ELR (cell line): ENCODE measurements around the gene C19orf81.

Source experiments
- DNase-seq: peaks from one replicate; pipeline ENCODE4 v3.0.0-alpha.2; 2015; ENCODE audit warnings: low read depth

The C19orf81 gene

GRCh38 chr19:50679177-50680125 lies 30.2 kb downstream of the C19orf81 start:
- peak; percentile 82 for DNase-seq

- no peak for DNase-seq
These were observed 37.2 kb downstream of the C19orf81 start for GRCh38 chr19:50686310-50687032.

GRCh38 chr19:50688766-50689165 lies 39.5 kb downstream of the C19orf81 start:
- DNase-seq: no peak

- DNase-seq: no peak
These were observed 41.2 kb downstream of the C19orf81 start for GRCh38 chr19:50690439-50690838.

- DNase-seq: no peak
These were observed 44.1 kb downstream of the C19orf81 start for GRCh38 chr19:50693064-50693975.

- DNase-seq: no peak
These were observed 45.5 kb downstream of the C19orf81 start for GRCh38 chr19:50694815-50695145.

GRCh38 chr19:50695251-50696093 lies 46.2 kb downstream of the C19orf81 start:
- peak; percentile 28 for DNase-seq

- DNase-seq: no peak
These were observed 46.8 kb downstream of the C19orf81 start for GRCh38 chr19:50696094-50696483.

- no peak for DNase-seq
These were observed 48.3 kb downstream of the C19orf81 start for GRCh38 chr19:50697414-50698124.

- no peak for DNase-seq
These were observed 52.2 kb downstream of the C19orf81 start for GRCh38 chr19:50701367-50701985.

GRCh38 chr19:50702158-50702870 lies 53.1 kb downstream of the C19orf81 start:
- no peak for DNase-seq

GRCh38 chr19:50702871-50703829 lies 53.9 kb downstream of the C19orf81 start:
- peak; percentile 81 for DNase-seq

GRCh38 chr19:50703915-50704796 lies 54.9 kb downstream of the C19orf81 start:
- no peak for DNase-seq

- DNase-seq: peak; percentile 88
These were observed 56.3 kb downstream of the C19orf81 start for GRCh38 chr19:50705422-50706019.

- no peak for DNase-seq
These were observed 57.1 kb downstream of the C19orf81 start for GRCh38 chr19:50706387-50706786.

GRCh38 chr19:50708179-50708879 lies 59.1 kb downstream of the C19orf81 start:
- peak; percentile 33 for DNase-seq
